GM21515 (cell line): ENCODE results near the gene PXMP2.
"Not testable (repeated sequence)": the region's sequence is repeated elsewhere in the genome, so short reads cannot be mapped to it uniquely, and the experiment has no call there.

Source experiments
- ATAC-seq: cut with Tn5 transposase; IDR thresholded peaks from one replicate; pipeline ENCODE4 v1.9.1; 2021; ENCODE audit not compliant: unreplicated experiment

PXMP2 gene

DNA sequence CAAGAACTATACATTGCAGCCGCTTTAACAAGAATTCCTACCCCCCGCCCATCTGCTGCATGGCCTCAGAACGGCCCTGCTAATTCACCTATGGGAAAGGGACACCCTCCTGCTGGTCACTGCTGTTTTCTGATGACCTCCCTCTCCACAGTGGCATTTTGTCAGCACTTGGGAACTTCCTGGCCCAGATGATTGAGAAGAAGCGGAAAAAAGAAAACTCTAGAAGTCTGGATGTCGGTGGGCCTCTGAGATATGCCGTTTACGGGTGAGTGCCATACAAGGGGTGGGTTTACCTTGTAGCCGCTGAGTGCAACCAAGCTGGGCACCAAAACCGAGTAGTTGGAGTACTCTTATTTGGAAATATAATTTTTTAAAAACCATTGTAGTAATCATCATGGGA is 2.7 kb downstream of the PXMP2 start:
- no peak for ATAC-seq

DNA sequence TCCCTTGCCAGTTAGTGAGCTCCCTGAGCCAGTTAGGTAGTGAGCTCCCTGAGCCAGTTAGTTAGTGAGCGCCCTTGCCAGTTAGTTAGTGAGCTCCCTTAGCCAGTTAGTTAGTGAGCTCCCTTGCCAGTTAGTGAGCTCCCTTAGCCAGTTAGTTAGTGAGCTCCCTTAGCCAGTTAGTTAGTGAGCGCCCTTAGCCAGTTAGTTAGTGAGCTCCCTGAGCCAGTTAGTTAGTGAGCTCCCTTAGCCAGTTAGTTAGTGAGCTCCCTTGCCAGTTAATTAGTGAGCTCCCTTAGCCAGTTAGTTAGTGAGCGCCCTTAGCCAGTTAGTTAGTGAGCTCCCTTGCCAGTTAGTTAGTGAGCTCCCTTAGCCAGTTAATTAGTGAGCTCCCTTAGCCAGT is 4.6 kb downstream of the PXMP2 start:
- not testable (repeated sequence) for ATAC-seq

DNA sequence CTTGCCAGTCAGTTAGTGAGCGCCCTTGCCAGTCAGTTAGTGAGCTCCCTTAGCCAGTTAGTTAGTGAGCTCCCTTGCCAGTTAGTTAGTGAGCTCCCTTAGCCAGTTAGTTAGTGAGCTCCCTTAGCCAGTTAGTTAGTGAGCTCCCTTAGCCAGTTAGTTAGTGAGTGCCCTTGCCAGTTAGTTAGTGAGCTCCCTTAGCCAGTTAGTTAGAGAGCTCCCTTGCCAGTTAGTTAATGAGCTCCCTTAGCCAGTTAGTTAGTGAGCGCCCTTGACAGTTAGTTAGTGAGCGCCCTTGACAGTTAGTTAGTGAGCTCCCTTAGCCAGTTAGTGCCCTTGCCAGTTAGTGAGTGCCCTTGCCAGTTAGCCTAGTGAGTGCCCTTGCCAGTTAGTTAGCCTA is 7.5 kb downstream of the PXMP2 start:
- not testable (repeated sequence) for ATAC-seq

DNA sequence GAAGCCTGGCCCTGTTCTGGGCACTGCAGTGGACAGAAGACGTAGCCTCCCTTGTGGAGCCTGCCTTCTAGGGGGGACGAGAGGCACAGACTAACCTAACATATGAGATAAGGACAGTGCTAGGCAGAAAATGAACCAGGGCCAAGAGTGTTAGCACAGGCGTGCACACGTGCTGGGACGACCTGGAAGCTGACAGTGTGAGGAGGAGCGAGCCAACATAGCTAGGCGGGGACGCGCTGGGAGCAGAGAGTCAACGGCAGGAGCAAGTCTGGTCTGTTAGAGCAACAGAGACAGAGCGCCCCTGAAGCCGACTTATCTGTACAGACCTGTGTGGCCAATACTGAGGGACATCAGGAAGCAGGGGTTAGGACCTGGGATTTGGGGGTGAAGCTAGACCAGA is 8.0 kb downstream of the PXMP2 start:
- ATAC-seq = no peak

DNA sequence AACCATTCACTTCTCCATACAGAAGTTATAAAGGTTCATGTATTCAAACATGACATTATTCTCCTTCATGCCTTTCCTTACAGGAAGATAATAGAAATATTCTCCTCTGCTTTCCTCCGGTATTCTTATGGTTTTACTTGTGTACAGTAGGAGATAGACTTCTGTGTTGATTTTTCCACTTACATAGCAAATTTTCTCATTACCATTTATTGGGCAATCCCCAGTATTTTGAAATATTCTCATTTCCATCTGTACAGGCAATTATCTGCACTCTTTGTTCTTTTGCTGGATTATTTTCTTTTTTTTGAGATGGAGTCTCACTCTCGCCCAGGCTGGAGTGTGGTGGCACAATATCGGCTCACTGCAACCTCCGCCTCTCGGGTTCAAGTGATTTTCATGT is 11.0 kb downstream of the PXMP2 start:
- ATAC-seq = no peak

DNA sequence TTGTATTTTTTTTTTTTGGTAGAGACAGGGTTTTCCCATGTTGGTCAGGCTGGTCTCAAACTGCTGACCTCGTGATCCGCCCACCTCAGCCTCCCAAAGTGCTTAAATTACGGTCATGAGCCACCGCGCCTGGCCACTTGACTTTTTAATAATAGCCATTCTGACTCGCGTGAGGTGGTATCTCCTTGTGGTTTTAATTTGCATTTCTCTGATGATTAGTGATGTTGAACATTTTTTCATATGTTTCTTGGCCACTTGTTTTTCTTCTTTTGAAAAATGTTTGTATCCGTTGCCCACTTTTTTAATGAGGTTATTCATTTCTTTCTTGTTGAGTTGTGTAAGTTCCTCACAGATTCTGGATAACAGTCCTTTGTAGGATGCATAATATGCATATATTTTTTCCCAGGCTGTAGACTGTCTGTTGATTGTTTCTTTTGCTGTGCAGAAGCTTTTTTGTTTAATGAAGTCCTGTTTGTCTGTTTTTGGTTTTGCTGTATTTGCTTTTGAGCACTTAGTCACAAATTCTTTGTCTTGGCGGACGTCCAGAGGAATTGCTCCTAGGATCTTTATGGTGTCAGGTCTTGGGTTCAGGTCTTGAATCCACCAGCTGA is 12.9 kb downstream of the PXMP2 start:
- no peak for ATAC-seq

DNA sequence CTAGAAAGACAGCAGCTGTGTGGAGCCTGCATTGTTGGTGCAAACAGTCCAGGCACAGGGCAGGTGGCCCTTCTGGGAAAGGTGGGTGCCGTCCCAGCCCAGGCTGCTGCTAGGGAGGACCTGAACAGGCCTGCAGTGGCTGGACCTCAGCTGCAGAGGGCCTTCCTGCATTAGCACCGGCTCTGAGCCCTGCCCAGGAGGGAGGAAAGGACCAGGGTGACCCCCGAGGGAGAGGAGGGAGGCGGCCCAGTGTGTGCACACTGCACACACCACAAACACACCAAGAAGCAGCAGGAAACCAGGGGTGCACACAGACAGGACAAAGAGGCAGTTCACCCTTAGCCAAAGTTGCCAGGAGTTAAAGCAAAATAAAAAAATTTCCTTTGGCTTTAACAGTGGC is 15.3 kb downstream of the PXMP2 start:
- ATAC-seq = no peak

DNA sequence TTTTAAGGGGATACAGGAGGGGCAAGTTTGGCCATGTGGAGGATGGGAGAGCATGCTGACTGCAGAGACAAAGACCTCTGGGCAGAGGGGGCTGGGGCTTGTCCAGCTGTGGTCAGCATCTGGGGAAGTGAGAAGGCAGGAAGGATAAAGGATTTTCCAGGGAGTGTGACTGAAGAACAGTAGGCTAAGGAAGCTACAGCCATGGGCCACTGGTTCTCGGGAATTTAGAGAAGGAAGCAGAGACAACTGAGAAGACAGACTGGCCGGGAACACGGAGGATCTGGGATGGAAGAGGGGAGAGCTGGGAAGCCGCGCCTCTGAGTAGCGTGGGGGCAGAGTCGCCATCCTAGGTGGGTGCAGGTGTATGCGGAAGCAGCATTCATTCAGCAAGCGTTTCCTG is 16.3 kb downstream of the PXMP2 start:
- no peak for ATAC-seq

DNA sequence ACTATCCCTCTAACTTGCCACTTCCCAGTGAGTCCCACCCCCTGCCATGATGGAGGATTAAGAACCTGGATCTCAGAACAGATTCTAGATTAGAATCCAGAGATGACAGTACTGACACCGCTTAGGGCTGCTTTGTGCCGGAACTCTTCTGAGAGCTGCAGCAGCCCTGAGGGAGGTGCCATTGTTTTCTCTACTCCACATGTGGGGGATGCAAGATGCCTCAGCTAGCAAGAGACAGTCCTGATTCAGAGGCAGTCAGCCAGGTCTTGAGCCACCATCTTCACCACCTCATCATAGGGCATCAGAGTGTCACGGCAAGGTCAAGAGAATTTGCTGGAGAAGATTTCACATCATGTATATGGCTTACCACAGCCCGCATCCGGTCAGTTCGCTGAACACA is 19.9 kb downstream of the PXMP2 start:
- no peak for ATAC-seq

DNA sequence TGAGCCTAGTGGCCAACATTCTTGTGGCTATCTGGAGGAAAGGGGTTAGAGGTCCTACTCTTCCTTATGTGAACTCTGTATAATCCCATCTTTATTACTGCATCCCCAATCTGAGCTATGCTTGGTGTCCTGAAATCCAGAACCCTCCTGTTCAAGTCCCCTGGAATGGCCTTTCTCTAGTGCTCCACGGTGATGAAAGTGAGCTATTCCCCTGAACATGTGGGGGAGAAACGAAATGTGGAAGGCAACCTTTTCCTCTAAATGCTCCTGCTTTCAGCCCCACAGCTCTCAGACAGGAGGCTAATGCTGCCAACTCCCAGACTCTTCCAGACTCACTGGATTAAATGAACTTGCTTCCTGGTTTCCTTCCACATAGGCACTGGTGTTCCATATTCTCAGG is 20.8 kb downstream of the PXMP2 start:
- ATAC-seq = no peak

DNA sequence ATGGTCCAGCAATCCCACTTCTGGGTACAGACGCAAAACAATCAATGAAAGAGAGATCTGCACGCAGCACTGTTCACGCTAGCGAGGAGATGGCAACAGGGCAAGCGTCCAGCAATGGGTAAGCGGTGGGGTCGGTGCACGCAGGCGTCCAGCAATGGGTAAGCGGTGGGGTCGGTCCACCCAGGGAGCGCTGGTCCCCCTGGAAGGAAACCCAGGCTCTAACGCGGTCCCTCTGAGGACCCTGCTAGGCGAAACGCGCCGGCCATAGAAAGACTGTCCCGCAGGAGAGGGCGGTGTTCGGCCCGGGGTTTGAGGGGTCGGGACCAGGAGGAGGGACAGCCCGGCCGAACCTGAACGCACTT is 22.6 kb downstream of the PXMP2 start:
- ATAC-seq = peak; percentile 31

DNA sequence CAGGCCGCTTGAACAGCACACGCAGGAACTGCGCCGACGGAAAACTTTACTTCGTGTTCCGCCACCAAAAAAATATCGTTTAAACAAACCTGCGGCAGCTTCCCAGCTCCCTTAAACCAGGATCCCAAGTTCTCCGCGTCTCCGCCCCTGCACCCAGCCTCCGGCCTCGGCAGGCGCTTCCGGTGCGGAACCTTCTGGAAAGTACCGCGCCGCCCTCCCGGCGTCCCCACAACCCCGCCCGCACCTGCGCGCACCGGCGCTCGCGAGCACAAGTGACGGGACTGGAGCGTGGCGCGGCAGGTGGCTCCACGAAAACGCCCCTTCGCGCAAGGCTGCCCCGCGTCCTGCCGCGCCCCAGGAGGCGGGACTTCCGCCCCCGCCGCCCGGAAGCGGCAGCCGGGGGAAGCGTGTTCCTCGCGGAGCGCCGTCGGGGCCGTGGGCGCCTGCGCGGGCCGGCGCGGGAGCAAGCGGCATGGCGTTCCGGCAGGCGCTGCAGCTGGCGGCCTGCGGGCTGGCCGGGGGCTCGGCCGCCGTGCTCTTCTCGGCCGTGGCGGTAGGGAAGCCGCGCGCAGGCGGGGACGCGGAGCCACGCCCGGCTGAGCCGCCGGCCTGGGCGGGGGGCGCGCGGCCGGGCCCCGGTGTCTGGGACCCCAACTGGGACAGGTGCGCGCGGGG is 23.2 kb downstream of the PXMP2 start, which contains the start of gene PGAM5:
TSS of gene PGAM5 (plus strand) at position 438 of the 675 bp plus-strand sequence. CDS start at position 473, 35 bp downstream.
- ATAC-seq = peak; percentile 87

DNA sequence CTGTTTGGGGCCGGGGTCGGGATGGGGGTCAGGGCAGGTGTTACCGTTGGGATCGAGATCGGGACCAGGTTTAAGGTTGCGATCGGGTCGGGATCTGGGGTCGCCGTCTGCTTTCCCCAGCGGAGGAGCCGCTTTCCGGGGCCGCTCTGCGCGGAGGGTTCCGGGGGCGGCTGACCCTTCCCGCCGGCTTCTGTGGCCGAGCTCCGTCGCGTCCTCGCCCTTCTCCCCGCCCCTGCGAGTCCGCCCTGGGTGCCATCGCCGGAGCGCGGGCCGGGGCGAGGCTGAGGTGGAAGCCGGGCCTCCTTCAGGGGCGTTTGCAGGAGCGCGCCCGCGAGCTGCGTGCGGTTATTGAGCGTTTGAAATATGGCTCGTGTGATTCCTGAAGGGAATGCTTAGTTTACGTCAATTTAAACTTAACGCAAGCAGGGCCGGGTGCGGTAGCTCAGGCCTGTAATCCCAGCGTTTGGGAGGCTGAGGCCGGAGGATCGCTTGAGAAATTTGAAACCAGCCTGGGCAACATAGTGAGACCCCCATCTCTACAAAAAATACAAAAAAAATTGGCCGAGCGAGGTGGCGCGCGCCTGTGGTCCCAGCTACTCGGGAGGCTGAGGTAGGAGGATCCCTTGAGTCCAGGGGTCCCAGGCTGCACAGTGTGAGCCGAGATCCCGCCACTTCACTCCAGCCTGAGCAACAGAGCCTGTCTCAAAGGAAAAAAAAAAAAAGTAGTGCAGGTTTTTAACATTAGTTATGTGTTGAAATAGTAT is 23.9 kb downstream of the PXMP2 start:
- ATAC-seq = peak; percentile 22

DNA sequence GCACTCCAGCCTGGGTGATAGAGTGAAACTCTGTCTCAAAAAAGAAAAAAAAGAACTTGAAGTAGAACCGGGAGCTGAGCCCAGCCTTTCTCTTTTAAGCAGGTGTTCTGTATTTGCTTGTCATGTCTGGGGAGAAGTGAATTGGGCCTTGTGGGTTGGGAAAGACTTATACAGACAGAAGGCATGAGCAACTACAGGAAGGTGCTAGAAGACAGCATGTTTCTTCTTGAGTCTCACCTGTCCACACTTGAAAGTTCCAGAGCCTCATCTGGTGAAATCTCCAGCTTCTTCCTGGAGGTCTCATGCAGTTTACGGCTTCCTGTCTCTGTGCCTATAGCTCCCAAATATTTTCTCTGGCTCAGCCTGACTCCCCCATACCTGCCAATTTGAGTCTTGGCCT is 25.7 kb downstream of the PXMP2 start:
- ATAC-seq = no peak

DNA sequence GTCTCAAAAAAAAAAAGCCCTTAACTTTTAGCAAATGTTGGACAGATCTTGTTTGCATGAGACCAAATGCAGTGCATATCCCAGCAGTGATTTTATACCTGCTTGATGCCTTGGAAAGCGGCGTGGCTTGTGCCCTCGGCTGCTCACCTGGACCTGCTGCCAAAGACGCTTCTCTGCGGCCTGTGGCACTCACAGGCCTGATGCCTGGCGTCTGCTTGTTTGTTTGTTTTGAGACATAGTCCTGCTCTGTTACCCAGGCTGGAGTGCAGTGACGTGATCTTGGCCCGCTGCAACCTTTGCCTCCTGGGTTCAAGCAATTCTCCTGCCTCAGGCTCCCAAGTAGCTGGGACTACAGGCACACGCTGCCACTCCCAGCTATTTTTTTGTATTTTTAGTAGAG is 28.5 kb downstream of the PXMP2 start:
- no peak for ATAC-seq

DNA sequence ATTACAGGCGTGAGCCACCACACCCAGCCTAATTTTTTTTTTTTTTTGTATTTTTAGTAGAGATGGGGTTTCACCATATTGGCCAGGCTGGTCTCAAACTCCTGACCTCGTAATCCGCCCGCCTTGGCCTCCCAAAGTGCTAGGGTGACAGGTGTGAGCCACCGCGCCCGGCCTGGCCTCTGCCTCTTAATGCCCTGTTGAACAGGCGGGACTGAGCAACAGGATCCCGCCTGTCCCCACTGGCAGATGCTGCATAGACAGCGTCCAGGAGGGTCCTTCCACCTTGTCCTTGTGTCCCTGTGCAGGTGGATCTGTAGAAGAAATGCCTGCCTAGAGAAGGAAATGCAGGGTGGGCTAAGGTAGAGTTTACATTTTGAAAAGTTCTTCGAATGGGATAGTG is 29.0 kb downstream of the PXMP2 start:
- no peak for ATAC-seq

DNA sequence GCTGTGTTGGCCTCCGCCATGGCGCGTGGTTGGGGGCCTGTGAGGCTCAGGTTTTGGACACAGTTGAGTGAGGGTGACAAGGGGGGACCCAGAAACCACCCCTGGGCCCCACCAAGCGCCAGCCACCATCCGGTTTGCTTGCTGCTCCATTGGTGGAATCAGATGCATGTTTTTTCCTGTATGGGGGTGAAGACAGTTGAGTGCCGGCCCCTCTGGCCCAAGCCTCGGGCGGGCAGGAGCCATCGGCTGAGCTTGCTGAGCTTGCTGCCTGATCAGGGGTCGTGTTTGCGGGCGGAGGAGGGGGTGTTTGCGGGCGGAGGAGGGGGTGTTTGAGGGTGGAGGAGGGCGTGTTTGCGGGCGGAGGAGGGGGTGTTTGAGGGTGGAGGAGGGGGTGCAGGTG is 29.6 kb downstream of the PXMP2 start:
- ATAC-seq = no peak

DNA sequence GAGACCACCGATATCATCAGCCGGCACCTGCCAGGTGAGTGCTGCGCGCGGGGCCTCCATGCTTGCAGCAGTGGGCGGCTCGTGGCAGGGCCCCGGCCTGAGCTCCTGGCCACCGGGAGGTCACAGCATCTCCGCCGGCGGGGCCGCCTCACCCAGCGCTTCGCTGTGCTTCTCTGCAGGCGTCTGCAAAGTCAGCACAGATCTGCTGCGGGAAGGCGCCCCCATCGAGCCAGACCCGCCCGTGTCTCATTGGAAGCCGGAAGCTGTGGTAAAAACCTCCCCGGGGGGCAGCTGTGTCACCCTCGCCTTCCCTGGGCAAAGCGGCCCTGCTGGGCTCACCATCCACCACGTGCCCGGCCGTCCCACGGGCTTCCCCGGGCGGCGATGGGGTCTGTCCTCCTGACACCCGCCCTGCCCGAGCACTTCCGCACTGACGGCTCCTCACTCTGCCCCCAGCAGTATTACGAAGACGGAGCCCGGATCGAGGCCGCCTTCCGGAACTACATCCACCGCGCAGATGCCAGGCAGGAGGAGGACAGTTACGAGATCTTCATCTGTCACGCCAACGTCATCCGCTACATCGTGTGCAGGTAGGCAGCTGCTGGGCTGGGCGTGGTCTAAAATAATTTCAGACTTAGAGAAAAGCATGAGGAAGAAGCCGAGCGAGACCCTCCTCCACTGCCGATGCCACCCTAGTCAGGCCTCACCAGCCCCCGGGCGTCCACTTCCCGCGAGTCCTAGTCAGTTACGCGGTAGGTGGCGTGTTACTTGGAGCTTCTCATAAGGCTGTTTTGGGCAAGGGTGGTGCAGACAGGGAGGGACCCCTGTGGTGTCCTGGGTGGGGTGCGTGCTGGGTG is 30.4 kb downstream of the PXMP2 start:
- no peak for ATAC-seq

DNA sequence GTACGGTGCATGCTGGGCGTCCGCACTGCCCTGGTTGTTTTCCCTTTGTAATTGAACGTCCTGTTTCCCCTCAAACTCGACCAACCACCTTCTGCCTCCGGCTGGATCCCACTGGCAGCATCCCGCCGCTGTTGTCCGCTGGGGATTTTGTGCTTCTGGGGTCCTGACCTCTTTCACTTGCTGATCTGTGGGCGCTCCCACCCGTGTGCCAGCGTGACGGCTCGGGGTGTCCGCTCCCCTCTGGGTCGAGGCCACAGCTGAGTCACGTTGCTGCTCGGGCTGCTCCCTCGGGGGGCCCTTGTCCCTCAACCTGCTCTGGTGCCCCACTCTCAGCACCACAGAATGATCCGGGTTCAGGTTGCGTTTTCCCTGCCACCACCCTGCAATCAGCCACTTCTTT is 31.3 kb downstream of the PXMP2 start:
- ATAC-seq = no peak

DNA sequence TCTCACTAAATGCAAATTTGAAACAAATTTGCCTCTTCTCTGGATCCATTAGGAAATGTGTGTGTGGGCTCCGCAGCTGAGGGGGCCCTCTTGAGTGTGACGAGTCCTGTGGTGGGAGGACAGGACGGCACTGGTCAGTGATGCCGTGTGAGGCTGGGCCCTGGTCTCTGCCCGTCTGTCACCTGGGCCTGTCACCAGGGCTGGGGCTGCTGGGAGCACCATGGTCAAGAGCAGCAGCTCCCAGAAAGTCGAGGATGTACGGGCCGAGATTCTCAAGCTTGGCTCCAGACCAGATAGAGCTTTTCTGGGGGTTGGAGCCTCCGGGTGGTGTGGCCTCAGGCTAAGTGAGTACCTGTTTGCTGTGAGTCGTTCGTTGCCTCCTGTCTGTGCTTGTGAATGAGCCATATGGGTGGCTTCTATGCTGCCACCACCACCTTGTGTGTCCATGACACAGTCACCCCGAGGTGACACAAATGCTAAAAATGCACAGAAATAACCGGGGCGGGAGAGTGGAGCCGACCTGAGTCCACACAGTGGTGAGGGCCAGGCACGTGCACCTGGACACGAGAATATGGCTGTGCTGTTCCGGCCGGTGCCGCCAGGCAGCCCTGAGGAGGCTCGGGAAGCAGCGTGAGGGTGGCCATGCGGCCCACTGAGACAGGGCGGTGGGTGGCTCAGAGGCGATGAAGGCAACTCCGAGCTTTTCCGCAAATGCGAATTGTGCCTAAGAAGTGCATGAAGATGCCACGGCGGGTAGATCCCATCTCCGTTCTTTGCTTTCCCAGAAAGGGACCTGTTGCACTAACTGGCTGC is 32.0 kb downstream of the PXMP2 start:
- no peak for ATAC-seq

DNA sequence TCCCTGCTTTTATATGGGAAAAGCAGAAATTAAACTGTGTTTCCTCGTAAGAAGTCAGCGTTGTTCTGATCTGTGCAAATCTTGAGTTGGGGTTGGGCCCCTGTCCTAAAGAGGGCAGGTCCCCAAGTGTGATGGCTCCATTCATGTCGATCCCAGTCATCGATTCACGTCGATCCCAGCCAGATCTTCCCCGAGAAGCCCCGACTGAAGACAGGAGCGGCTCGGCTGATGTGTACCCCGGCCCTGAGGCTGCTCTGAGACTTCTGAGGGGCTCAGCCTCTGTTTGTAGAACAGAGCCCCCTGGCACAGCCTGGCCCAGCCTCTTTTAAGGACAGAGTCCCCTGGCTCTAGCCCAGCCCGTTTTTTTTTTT is 32.6 kb downstream of the PXMP2 start:
- no peak for ATAC-seq
